Kasumi-1 (cell line): Measurements from ENCODE around the gene IKZF3.
"Not testable (repeated sequence)": the region's sequence is repeated elsewhere in the genome, so short reads cannot be mapped to it uniquely, and the experiment has no call there.

Experiments
- DNase-seq, 2 experiments: peaks; one replicate each; lab custom pipeline; 2025; lab: John Stamatoyannopoulos, UW

The IKZF3 gene

GRCh38 chr17:39781031-39781860, 82.9 kb downstream of the IKZF3 start:
- DNase-seq = no peak

- DNase-seq = no peak
Observed at GRCh38 chr17:39777534-39778365, 86.4 kb downstream of the IKZF3 start.

- DNase-seq = no peak
Observed at GRCh38 chr17:39776252-39776651, 87.9 kb downstream of the IKZF3 start.

- DNase-seq = no peak
Observed at GRCh38 chr17:39775031-39775430, 89.1 kb downstream of the IKZF3 start.

GRCh38 chr17:39774047-39774446, 90.1 kb downstream of the IKZF3 start:
- DNase-seq = no peak

- DNase-seq = no peak
Observed at GRCh38 chr17:39772987-39773934, 90.9 kb downstream of the IKZF3 start.

GRCh38 chr17:39772415-39772814, 91.7 kb downstream of the IKZF3 start:
- DNase-seq = no peak

GRCh38 chr17:39769974-39770587, 94.0 kb downstream of the IKZF3 start:
- no peak for DNase-seq

GRCh38 chr17:39767147-39767546, 97.0 kb downstream of the IKZF3 start:
- DNase-seq = no peak

- no peak for DNase-seq
Observed at GRCh38 chr17:39765766-39766165, 98.3 kb downstream of the IKZF3 start.

- DNase-seq = no peak
Observed at GRCh38 chr17:39765175-39765574, 98.9 kb downstream of the IKZF3 start.

GRCh38 chr17:39764171-39764570, 99.9 kb downstream of the IKZF3 start:
- not testable (repeated sequence) for DNase-seq

GRCh38 chr17:39763051-39763820, 100.9 kb downstream of the IKZF3 start:
- no peak for DNase-seq

- DNase-seq = no peak
Observed at GRCh38 chr17:39761861-39762496, 102.1 kb downstream of the IKZF3 start.

GRCh38 chr17:39759204-39759603, 104.9 kb downstream of the IKZF3 start:
- DNase-seq = no peak

GRCh38 chr17:39757931-39758873, 105.9 kb downstream of the IKZF3 start:
- no peak for DNase-seq

GRCh38 chr17:39757176-39757662, 106.9 kb downstream of the IKZF3 start:
- no peak for DNase-seq

- no peak for DNase-seq
Observed at GRCh38 chr17:39756380-39757079, 107.6 kb downstream of the IKZF3 start.
